Skeletal muscle cell (primary cell): ENCODE results near the gene ADCY9.
"Not testable (repeated sequence)": the region's sequence is repeated elsewhere in the genome, so short reads cannot be mapped to it uniquely, and the experiment has no call there.

ENCODE experiments used
- DNase-seq: peaks from one replicate; pipeline ENCODE4 v3.0.0-alpha.2; 2010; ENCODE audit warnings: low read depth
- H3K4me3 ChIP-seq: 2 replicates; pipeline ENCODE4 v1.5.1; 2011; ENCODE audit warnings: low read depth, mild to moderate bottlenecking, control low read depth, low read length, moderate library complexity

The ADCY9 gene

GRCh38 chr16:3964686-3965290 lies 151.5 kb downstream of the ADCY9 start:
- no peak overlapping the region for H3K4me3 ChIP-seq
- DNase-seq, result no peak

DNA sequence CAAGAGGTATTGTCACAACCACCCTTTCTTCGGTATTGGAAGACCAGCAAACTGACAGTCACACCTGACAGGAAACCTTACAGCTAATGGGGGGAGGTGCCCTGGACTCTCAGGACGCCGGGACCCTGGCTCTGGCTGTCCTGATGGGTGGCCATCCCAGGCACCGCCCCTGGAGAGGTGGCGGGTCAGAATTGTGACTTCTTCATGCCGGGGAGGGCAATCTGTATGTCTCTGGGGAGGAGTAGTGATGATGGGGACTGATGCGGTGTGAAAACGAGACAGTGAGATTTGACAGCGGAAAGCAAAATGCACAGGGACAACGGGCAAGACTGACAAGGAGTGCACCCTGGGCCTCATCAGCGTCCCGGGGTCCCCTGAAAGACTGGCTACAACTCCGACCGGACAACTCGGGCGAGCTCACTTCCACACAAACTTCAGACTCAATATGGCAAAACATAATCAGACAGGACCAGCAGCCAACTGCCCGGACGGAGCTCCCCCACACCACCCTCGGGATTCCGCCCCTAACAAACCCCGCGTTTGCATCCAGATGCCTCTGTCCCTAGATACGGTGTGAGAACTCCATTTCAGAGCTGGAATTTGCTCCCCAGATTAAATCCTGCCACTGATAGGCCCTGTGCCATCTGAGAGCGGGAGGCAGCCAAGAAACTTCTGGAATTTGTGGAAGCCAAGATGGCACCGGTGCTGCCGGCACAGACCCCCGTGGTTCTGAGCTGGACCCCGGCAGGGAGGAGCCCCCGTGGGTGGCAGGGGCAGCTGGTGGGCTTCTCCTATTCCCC lies 152.2 kb downstream of the ADCY9 start:
- no peak overlapping the region for H3K4me3 ChIP-seq
- no peak for DNase-seq

DNA sequence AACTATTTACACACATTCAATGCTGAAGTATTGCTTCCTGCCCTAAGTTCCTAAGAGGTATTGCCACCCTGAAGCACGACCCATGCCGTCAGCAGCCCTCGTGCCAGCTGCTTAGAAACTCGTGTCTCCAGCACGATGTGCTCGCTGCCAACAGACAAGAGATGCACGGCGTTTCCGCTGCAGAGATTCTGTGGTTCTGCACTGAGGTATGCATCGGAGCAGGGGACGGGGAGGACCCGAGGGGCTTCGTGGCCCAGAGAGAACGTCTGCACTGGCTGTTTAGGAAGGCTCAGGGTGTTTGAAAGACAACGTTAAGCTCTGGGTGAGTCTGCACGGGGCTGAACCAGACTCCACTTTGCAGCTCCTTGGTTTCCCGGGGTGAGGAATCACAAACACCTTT lies 153.0 kb downstream of the ADCY9 start:
- no peak overlapping the region for H3K4me3 ChIP-seq
- no peak for DNase-seq

- H3K4me3 ChIP-seq, result no peak overlapping the region
- DNase-seq, result no peak
Measured at GRCh38 chr16:3961449-3961849, 154.8 kb downstream of the ADCY9 start.

DNA sequence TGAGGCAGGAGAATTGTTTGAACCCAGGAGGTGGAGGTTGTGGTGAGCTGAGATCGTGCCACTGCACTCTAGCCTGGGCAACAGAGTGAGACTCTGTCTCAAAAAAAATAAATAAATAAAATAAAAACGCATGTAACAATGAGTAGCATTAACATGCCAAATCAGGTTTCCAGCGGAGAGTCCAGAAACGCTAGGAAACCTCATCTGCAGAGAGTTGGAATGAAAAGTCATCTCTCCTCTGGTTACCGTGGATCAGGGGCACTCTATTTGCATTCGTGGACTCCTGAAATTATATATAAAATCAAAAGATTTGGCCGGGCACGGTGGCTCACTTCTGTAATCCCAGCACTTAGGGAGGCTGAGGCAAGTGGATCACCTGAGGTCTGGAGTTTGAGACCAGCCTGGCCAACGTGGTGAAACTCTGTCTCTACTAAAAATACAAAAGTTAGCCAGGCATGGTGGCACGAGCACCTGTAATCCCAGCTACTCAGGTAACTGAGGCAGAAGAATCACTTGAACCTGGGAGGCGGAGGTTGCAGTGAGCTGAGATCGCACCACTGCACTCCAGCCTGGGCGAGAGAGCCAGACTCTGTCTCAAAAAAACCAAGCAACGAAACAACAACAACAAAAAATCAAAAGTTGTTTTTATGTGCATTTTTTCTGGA lies 156.2 kb downstream of the ADCY9 start:
- DNase-seq, result not testable (repeated sequence)
- H3K4me3 ChIP-seq, result peak overlapping the region; percentile 45

GRCh38 chr16:3959148-3959547 lies 157.1 kb downstream of the ADCY9 start:
- no peak for DNase-seq
- H3K4me3 ChIP-seq, result no peak overlapping the region

DNA sequence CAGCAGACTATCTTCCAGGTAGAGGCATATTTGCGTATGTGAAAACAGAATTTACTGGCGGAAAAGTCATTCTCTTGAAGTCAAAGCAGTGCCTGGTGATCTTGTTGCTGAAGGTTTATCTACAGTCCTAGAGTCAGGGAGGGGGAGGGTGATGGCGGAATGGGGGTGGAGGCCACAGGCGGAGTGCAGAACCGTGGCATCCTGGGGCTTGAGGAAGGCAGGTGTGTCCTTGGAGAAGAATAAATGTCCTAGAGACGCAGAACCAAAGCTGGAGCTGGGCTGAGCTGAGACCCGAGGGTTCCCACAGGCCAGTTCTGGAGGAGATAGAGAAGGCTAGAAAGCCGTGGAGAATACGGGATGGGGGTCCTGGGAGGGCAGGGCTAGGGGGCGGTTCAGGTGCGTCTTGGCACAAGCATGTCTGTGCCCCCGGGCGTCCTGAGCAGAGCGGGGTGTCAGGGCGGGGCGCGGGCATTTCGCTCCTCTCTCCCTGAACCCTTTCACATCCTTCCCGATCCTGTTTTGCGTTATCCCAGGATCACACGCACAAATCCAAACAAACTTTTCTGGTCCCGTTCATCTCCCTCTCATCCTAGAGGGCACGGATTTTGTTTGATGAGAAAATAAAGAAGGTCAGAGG lies 158.8 kb downstream of the ADCY9 start:
- H3K4me3 ChIP-seq, result no peak overlapping the region
- DNase-seq, result no peak

GRCh38 chr16:3954411-3954921 lies 161.8 kb downstream of the ADCY9 start:
- DNase-seq, result no peak
- no peak overlapping the region for H3K4me3 ChIP-seq

DNA sequence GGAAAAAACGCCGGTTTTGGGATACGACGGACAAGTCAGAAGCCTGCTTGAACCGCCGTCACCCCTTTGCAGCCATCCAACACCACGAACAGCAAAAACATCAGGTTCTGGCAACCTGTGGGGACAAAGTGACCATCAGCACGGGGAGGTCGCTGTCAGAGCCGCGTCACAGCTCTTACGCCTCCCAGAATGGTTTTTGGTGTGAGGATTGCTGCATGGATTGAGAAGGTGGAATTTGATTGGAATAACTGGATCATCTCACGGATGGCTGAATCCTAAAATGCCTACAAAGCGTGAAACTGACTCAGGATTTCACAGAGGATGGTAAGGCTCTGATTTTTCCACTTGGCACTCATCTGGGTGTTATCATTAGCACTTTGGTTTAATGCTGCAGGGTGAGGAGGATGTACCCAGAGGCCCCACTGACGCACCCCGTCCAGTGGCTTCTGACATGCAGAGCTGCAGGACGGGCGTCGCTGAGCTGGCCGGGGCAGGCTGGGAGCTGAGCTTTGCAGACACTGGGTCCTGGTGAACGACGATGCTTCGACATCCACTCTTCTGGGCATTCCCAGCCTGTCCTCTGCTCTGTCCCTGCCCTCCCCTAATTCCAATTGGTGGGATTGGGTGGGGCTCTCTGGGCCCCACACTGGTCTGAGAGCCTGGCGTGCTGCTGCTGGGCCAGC lies 162.4 kb downstream of the ADCY9 start:
- DNase-seq, result no peak
- H3K4me3 ChIP-seq, result no peak overlapping the region

GRCh38 chr16:3952737-3953131 lies 163.5 kb downstream of the ADCY9 start:
- DNase-seq, result peak; percentile 64
- H3K4me3 ChIP-seq, result no peak overlapping the region

GRCh38 chr16:3951861-3952736 lies 164.1 kb downstream of the ADCY9 start:
- no peak overlapping the region for H3K4me3 ChIP-seq
- DNase-seq, result peak; percentile 50

GRCh38 chr16:3951380-3951779 lies 164.9 kb downstream of the ADCY9 start:
- DNase-seq, H3K4me3 ChIP-seq: not testable (repeated sequence)

- peak; percentile 95 for DNase-seq
- peak overlapping the region; percentile 36 for H3K4me3 ChIP-seq
Measured at GRCh38 chr16:3950343-3951193, 165.7 kb downstream of the ADCY9 start.

DNA sequence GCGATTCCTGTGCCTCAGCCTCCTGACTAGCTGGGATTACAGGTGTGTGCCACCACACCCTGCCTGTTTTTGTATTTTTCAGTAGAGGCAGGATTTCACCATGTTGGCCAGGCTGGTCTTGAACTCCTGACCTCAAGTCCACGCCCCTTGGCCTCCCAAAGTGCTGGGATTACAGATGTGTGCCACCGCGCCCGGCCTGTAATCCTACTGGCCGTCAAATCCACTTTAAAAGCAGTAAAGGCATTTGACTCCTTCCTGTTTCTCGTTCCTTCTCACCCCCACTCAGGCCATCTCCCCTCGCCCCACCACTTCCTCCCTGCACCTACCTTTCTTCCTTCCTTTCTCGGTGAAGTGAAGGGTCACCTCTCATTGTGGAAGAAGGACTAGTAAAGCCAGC lies 166.3 kb downstream of the ADCY9 start:
- H3K4me3 ChIP-seq, result peak overlapping the region; percentile 36
- no peak for DNase-seq

DNA sequence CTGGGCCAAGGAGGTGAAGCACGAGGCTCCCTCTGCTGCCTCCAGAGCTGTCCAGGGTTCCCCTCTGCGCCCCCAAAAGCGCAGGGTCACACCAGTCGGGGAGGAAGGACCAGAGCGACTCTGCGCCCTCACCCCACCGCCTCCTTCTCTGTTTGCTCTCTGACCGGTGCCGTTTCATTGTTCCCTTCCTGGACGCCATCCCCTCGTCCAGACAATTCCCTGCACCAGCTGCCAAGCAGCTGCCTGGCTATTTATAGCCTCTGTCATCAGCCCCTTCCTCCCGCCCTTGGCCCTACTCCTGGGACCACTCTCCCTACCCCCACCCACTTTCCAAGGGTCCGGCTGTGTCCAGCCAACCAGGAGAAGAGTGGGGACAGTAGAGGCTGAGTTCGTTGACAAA lies 167.0 kb downstream of the ADCY9 start:
- H3K4me3 ChIP-seq, result peak overlapping the region; percentile 36
- no peak for DNase-seq

DNA sequence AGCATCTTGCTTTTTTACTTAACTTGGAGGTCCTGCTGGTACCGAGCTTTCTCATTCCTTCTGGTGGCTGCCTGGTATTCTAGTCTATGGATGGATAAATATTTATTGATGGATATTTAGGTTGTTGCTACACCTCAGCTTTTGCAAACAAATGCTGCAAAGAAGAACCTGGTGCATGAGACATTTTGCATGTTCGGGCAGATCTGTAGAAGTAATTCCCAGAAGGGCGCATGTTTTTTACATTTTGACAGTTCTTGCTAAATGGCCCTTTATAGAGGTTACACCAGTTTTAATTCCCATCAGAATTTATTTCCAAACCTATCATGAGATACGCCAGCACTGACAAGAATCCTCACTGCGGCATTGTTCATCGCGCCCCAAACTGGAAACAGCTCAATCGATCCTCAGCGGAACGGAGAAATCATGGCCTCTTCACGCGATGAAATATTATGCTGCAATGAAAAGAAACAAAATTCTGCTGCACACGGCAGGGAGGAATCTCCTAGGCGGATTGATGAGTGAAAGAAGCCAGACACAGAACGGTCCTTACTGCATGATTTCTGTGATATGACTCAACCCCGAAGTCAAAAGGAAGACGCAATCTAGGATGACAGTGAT lies 167.8 kb downstream of the ADCY9 start:
- DNase-seq, result no peak
- no peak overlapping the region for H3K4me3 ChIP-seq

DNA sequence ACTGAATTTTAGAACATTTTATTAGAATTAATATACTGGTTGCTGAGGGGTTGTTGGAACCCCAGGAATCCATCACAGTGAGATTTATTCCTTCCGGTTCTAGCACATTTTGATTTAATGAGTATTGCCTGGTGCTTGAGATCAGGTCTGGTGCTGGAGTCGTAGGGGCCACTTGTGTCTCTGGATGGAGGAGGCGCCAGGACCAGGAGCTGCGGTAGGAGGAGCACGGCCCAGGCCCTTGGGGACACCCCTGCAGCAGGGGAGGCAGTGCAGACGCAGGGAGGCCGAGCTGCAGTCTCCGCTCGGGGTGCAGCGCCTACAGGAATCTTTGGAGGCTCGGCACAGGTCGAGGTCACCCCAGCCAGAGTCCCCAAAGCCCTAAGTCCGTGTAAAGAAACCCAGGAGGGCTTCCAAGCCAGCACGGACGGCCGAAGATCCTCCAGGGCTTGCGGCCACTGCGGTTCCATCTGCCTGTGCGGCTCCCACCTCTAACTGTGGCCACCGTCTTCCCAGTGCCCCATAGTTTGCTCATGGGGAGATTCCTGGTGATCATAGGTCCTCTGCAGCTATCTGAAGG lies 169.6 kb downstream of the ADCY9 start:
- DNase-seq, result no peak
- no peak overlapping the region for H3K4me3 ChIP-seq
